Ascending aorta (tissue), 2 donors: ENCODE data around the gene BLID. TPM values are rescaled to one million over a fixed set of nuclear protein-coding genes. Genes with fewer than 3 reads are reported as not detected.

Source experiments
- DNase-seq, 2 donors: peaks; one replicate each; pipeline ENCODE4 v3.0.0-alpha.2; 2019; ENCODE audit warnings: low spot score in 2 of 2
- H3K27ac ChIP-seq, 2 donors: fragments of 200-600 bp; sonication (generic); one replicate each; pipeline ENCODE4 v1.5.1; 2016 to 2017; ENCODE audit warnings: mild to moderate bottlenecking in 1 of 2
- H3K27me3 ChIP-seq: fragments of 200-600 bp; sonication (generic); one replicate; pipeline ENCODE4 v1.5.1; 2017
- H3K36me3 ChIP-seq, 2 donors: fragments of 200-600 bp; sonication (generic); one replicate each; pipeline ENCODE4 v1.5.1; 2016
- H3K4me1 ChIP-seq, 2 donors: fragments of 200-600 bp; sonication (generic); one replicate each; pipeline ENCODE4 v1.5.1; 2016 to 2017; ENCODE audit warnings: mild to moderate bottlenecking in 1 of 2
- H3K4me3 ChIP-seq, 2 donors: fragments of 200-600 bp; sonication (generic); one replicate each; pipeline ENCODE4 v1.5.1; 2016 to 2017; ENCODE audit warnings: mild to moderate bottlenecking in 1 of 2
- H3K9me3 ChIP-seq, 2 donors: fragments of 200-600 bp; sonication (generic); one replicate each; pipeline ENCODE4 v1.5.1; 2016
- intact Hi-C: fragments of 100-400 bp; cut with DNase I; formaldehyde crosslinking; loops from one replicate; pipeline ENCODE4 v1.15.1; 2023
- total RNA-seq: library from RNA; depleted of rRNA; stranded (reverse); fragments of >200 nt; gene quantifications from one replicate; pipeline ENCODE4 v1.1.0, GENCODE V29; 2016
- TF ChIP-seq, protein P1 (sequence below), 3 experiments: fragments of 200-600 bp in 2 of 3; fragments of 450-650 bp in 1 of 3; sonication (generic) in 2 of 3; IDR thresholded peaks; one replicate each; pipeline ENCODE4 v1.5.1; 2016 to 2019; ENCODE audit warnings: antibody characterized with exemption in 3 of 3, mild to moderate bottlenecking in 1 of 3, moderate library complexity in 1 of 3

The BLID gene, protein sequence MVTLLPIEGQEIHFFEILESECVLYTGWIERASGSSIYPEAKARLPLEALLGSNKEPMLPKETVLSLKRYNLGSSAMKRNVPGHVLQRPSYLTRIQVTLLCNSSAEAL
- not detected for total RNA-seq

DNA sequence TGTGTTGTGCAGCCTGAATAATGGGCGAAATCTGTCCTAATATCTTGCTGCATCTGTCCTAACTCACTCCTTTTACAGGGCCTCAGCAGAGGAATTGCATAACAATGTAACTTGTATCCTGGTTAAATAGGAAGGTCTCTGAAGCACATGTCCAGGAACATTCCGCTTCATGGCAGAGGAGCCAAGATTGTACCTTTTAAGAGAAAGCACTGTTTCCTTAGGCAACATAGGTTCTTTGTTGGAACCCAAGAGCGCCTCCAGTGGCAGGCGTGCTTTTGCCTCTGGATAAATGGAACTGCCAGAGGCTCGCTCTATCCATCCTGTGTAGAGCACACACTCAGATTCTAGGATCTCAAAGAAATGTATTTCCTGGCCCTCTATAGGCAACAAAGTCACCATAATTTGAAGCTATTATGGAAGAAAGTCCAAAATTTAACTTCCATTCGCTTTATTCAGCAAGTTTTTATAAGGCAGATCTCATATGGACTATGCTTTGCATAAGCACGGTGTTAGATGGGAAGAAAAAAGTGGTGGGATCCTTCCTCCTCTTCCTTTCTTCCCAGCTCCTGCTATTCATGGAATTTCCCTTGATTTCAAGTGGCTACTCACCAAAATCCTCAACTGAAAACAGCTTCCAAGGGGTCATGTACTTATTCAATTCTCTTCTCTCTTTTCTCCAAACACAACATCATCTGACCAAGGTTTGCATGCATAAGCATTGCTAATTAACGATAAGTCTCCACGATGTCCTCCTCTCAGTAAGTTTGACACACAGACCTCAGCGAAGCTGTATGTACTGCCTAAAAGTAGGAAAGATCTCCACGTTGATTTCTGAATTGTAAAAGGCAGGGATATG, at the start of gene BLID:
BLID (minus strand) TSS at position 692 of the 856 bp plus-strand sequence; CDS start at position 399, 293 bp downstream.
- no peak for DNase-seq
- H3K27me3 ChIP-seq: no peaks in the 10 kb centered on the region
- peaks cover 6 to 26% of the 10 kb centered on the region in 2 donors for H3K4me1 ChIP-seq
- TF ChIP-seq, protein P1, sequence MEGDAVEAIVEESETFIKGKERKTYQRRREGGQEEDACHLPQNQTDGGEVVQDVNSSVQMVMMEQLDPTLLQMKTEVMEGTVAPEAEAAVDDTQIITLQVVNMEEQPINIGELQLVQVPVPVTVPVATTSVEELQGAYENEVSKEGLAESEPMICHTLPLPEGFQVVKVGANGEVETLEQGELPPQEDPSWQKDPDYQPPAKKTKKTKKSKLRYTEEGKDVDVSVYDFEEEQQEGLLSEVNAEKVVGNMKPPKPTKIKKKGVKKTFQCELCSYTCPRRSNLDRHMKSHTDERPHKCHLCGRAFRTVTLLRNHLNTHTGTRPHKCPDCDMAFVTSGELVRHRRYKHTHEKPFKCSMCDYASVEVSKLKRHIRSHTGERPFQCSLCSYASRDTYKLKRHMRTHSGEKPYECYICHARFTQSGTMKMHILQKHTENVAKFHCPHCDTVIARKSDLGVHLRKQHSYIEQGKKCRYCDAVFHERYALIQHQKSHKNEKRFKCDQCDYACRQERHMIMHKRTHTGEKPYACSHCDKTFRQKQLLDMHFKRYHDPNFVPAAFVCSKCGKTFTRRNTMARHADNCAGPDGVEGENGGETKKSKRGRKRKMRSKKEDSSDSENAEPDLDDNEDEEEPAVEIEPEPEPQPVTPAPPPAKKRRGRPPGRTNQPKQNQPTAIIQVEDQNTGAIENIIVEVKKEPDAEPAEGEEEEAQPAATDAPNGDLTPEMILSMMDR (IDR thresholded peaks at IDR 0.05): peak in 2 of 3 experiments; percentile 39 to 49
- intact Hi-C loops: no loop called here
- H3K36me3 ChIP-seq: peaks cover 0 to 3% of the 10 kb centered on the region in 2 donors
- H3K27ac ChIP-seq: peak within 1 kb of the TSS; percentile 53 to 61
- no peak within 1 kb of the TSS for H3K4me3 ChIP-seq
- H3K9me3 ChIP-seq: no peaks in the 10 kb centered on the region

DNA sequence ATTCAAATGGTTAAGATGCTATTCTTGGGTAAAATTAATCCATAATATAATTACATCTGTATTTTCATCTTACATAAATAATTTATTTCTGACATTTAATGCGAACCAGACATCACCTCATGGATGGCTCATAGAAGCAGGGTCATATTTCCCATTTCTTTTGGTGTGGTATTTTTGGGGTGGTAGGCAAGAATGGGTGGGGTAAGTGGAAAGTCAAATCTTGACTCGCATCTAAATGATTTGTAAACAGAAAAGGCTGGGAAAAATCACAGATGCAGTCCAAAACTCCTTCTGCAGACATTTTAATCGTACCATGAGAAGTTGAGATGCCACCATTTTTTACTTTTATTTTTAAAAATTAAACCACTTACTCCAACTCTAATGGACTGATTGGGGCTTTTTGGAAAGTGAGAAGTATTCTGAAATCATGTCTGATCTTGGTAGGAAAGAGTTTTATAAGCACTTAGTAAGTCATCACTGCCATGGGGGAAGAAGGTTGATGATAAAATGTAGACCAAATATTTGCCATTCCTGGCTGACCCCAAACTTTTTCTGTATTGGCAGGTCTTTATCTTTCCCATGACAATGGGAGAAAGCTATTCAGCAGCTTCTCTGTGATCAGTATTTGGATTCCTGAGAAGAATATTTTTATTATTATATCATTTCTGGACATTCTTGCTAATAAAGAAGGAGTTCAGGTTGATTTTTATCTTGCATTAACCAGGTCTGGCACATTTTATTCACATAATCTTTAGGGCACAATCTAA, 47.2 kb upstream of the BLID start:
- Histone ChIP-seq H3K36me3 (no peaks in the 10 kb centered on the region), H3K9me3 (no peaks in the 10 kb centered on the region), H3K4me1 (peaks cover 13 to 53% of the 10 kb centered on the region in 2 donors), H3K27ac (peak overlapping the region in 1 of 2 donors; percentile 94), H3K4me3 (no peak overlapping the region), H3K27me3 (no peaks in the 10 kb centered on the region)
- DNase-seq: no peak
- intact Hi-C loops: no loop called here
- TF ChIP-seq, protein P1 (IDR thresholded peaks at IDR 0.05): no peak

DNA sequence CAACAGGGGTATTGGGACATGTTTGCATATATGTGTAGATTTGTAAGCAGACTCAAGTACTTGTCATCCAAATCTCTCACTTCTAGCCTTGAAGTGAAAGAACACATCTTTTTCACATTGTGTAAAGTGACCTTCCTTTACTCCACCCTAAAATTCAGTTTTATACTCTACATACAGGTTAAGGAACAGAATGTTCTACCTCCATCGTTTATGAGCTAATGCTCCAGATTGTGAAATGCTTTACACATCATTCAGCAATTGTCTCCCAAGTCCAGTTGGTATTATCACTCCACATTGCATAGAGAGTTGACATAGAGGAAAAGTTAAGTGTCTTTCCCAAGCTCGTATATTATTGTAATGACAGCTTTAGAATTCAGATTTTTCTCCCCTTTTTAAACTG, 46.1 kb upstream of the BLID start:
- no peak overlapping the region for H3K4me3 ChIP-seq
- no peaks in the 10 kb centered on the region for H3K27me3 ChIP-seq
- H3K9me3 ChIP-seq: no peaks in the 10 kb centered on the region
- peaks cover 13 to 42% of the 10 kb centered on the region in 2 donors for H3K4me1 ChIP-seq
- TF ChIP-seq, protein P1 (IDR thresholded peaks at IDR 0.05): no peak
- no peaks in the 10 kb centered on the region for H3K36me3 ChIP-seq
- DNase-seq: no peak
- intact Hi-C loops: no loop called here
- H3K27ac ChIP-seq: peak overlapping the region; percentile 80 to 94

DNA sequence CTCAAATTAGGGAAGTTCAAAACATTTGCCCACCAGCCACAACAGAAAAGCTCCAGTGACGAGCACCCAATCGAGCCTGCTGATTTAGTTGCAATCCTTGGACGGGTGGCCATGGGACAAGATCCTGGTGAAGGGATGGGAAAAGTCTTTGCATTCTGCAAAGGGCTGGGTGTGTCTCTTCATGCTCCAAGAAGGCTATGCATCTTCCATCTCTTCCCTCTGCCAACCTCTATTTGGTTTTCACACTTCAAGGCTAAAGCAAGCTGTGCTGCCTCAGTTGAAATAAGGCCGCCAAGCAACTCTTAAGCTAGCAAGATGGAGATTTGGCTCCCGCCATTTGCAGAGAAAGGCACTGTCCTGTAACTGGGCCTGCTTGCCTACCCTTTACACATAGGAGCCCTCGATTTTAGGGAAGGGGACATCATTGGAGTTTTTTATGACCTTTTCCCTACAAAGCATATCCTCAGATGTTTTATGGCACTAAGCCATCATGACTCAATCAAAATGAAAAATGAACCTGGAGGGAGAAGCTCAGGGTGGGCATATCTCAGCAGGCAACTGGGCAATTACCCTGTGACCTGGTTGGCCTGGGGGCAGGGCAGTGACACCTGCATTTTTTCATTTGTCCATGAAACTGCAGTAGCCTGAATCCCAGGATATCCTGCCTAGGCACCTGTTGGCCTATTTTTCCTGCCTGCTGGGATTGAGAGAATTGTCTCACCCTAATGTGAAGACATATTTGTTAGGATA, 45.0 kb upstream of the BLID start:
- Histone ChIP-seq H3K27me3 (no peaks in the 10 kb centered on the region), H3K4me3 (no peak overlapping the region), H3K36me3 (no peaks in the 10 kb centered on the region), H3K4me1 (peaks cover 11 to 33% of the 10 kb centered on the region in 2 donors), H3K9me3 (no peaks in the 10 kb centered on the region), H3K27ac (peak overlapping the region; percentile 80 to 94)
- intact Hi-C loops: no loop called here
- no peak for DNase-seq
- TF ChIP-seq, protein P1 (IDR thresholded peaks at IDR 0.05): no peak

DNA sequence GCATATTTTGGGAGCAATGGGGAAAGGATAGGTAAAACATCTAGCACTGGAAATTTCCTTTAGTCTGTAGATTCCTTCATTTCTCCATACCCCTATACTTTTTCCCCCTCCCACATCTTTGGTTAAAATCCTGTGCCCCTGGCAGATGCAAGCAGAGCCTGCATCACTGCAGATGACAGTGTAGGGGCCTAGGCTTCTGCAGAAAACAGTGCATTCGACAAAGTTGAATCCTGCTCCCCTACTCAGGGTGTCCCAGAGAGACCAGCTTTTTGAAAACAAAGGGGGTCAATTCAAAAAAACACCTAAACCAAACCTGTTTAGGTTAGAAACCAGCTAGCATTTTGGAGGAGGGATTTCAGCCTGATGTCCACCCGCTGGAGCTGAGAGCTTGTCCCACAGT, 43.8 kb upstream of the BLID start:
- Histone ChIP-seq H3K4me1 (peaks cover 11 to 35% of the 10 kb centered on the region in 2 donors), H3K4me3 (peak overlapping the region in 1 of 2 donors; percentile 62), H3K27ac (peak overlapping the region; percentile 80 to 94), H3K27me3 (no peaks in the 10 kb centered on the region), H3K9me3 (no peaks in the 10 kb centered on the region), H3K36me3 (no peaks in the 10 kb centered on the region)
- DNase-seq: no peak
- intact Hi-C loops: loop anchor here (2.0 to 5.0 kb wide), 2 partner anchors 19 to 42 kb away; no protein-coding TSS in a partner anchor
- TF ChIP-seq, protein P1 (IDR thresholded peaks at IDR 0.05): no peak
